ENCODE results near the gene CD81. TPM values are rescaled to one million over a fixed set of nuclear protein-coding genes. Genes with fewer than 3 reads are reported as not detected.

CD81 gene
- total RNA-seq, 2 donors from 2014 or later: 433 to 528 TPM

DNA sequence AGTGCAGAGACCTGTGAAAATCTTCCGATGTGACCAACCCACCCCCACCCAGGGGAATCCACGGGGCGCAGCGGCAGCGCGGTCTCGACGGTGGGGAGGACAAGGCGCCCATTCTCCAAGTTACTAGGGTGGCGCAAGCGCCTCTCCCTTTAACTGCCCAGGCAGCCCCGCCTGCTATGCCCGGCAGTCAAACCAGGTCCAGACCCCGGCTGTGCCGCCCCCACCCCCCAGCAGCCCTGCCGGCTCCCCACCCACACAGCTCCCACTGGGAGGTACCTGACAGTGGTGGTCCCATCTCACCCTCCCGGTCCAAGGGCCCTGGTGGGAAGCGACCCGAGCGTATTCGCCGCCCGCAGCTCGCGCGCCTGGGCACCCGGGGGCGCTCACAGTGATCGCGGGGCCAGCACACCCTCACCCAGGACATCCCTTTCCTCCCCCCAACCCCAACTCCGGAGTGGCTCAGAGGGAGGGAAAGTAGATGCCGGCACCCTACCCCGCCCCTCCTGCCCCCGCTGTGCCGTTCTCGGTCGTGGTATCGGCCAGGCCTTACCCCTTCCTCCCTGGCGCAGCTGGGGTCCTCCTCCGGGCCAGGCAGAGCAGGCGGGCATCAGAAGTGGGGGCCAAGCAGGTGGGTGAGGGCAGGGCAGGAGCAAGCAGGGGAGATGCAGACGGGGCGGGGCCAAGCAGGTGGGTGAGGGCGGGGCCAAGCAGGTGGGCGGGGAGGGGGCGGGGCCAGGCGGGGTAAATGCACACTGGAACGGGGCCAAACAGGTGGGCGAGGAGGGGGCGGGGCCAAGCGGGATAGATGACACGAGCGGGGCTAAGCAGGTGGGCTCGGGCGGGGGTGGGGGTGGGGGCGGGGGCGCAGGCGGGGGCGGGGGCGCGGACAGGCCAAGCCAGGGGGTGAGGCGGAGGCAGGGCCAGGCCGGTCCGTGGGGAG, 67.0 kb downstream of the CD81 start, which contains the start of gene TRPM5:
TSS of gene TRPM5 (minus strand) at position 634 of the 940 bp plus-strand sequence. CDS start 21,478 bp downstream, outside the sequence.
- no peaks in the 10 kb centered on the region for H3K9me3 ChIP-seq
- H3K36me3 ChIP-seq: no peaks in the 10 kb centered on the region
- peaks cover 0 to 46% of the 10 kb centered on the region in 2 donors for H3K4me1 ChIP-seq
- H3K27me3 ChIP-seq: no peaks in the 10 kb centered on the region
- H3K27ac ChIP-seq: peak within 1 kb of the TSS; percentile 25 to 62
- DNase-seq (ENCODE audit: low spot score): no peak
- H3K4me3 ChIP-seq: peak within 1 kb of the TSS; percentile 40 to 54
- TF ChIP-seq, protein P1, sequence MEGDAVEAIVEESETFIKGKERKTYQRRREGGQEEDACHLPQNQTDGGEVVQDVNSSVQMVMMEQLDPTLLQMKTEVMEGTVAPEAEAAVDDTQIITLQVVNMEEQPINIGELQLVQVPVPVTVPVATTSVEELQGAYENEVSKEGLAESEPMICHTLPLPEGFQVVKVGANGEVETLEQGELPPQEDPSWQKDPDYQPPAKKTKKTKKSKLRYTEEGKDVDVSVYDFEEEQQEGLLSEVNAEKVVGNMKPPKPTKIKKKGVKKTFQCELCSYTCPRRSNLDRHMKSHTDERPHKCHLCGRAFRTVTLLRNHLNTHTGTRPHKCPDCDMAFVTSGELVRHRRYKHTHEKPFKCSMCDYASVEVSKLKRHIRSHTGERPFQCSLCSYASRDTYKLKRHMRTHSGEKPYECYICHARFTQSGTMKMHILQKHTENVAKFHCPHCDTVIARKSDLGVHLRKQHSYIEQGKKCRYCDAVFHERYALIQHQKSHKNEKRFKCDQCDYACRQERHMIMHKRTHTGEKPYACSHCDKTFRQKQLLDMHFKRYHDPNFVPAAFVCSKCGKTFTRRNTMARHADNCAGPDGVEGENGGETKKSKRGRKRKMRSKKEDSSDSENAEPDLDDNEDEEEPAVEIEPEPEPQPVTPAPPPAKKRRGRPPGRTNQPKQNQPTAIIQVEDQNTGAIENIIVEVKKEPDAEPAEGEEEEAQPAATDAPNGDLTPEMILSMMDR (IDR thresholded peaks at IDR 0.05): no peak

DNA sequence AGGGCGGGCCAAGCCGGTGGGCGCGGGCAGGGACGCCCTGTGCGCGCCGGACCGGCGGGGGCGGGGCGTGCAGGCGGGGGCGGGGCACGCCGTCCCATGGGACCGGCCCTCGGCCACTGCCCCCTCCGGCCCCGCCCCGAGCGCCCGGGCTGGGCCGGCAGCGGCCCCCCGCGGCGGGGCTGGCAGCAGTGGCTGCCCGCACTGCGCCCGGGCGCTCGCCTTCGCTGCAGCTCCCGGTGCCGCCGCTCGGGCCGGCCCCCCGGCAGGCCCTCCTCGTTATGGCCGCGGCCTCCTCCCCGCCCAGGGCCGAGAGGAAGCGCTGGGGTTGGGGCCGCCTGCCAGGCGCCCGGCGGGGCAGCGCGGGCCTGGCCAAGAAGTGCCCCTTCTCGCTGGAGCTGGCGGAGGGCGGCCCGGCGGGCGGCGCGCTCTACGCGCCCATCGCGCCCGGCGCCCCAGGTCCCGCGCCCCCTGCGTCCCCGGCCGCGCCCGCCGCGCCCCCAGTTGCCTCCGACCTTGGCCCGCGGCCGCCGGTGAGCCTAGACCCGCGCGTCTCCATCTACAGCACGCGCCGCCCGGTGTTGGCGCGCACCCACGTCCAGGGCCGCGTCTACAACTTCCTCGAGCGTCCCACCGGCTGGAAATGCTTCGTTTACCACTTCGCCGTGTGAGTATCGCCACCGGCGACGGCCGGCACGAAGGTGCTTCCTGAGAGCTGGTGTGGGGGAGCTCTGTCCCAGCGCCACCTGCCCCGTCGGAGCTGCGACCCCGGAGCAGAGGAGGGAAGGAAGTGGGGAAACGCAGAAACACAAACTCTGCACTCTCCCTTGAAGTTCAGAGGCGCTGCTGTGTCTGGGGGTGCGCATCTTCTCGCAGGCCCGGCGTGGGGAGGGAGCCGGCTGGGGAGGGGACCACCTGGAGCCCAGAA, 68.0 kb downstream of the CD81 start, which contains the start of gene KCNQ1:
TSS of gene KCNQ1 (plus strand) at position 188 of the 925 bp plus-strand sequence. CDS start at position 279, 91 bp downstream.
- Histone ChIP-seq H3K4me1 (peaks cover 0 to 52% of the 10 kb centered on the region in 2 donors), H3K27me3 (no peaks in the 10 kb centered on the region), H3K36me3 (no peaks in the 10 kb centered on the region), H3K27ac (peak within 1 kb of the TSS; percentile 25 to 62), H3K4me3 (peak within 1 kb of the TSS; percentile 40 to 54), H3K9me3 (no peaks in the 10 kb centered on the region)
- TF ChIP-seq, protein P1 (IDR thresholded peaks at IDR 0.05): no peak
- no peak for DNase-seq (ENCODE audit: low spot score)

DNA sequence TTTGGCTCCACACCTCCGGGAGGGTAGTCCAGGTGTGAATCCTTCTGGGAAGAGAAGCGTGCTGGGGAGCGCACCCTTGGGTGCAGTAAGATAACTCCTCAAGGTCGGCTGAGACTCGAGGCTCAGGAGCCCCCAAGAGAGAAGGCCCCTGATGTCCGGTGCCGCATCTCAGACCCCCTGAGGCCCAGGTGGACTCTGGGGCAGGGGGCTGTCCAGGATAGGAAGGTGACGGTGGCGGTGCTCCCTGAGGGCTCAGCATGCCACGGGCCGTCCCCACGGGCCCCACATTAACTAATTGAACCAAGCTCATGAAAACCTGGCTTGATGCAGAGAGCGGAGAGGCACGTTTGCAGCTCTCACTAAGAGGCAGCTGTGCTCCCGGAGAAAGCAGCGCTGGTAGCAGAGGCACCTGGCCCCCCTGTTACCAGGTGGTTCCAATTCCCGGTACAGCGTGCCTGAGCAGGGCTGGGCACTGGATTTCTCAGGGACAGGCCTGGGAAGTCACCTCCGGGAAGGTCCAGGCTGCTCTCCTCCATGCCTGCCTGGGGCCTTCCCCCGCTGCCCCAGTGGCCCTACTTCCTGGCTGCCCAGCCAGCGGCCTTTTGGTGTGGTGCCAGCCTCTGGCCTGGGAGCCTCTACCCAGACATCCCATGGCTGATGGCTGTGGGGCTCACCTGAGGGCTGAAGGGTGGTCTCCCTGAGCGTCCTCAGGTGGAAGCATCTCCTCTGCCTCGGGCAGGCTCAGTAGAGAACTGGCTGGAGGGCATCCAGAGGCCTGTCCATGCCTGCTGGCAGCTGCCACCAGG, 68.8 kb downstream of the CD81 start:
- H3K9me3 ChIP-seq: no peaks in the 10 kb centered on the region
- no peaks in the 10 kb centered on the region for H3K36me3 ChIP-seq
- peak overlapping the region; percentile 25 to 62 for H3K27ac ChIP-seq
- TF ChIP-seq, protein P1 (IDR thresholded peaks at IDR 0.05): no peak
- H3K4me1 ChIP-seq: peaks cover 0 to 52% of the 10 kb centered on the region in 2 donors
- DNase-seq (ENCODE audit: low spot score): no peak
- H3K4me3 ChIP-seq: peak overlapping the region; percentile 40 to 54
- no peaks in the 10 kb centered on the region for H3K27me3 ChIP-seq

DNA sequence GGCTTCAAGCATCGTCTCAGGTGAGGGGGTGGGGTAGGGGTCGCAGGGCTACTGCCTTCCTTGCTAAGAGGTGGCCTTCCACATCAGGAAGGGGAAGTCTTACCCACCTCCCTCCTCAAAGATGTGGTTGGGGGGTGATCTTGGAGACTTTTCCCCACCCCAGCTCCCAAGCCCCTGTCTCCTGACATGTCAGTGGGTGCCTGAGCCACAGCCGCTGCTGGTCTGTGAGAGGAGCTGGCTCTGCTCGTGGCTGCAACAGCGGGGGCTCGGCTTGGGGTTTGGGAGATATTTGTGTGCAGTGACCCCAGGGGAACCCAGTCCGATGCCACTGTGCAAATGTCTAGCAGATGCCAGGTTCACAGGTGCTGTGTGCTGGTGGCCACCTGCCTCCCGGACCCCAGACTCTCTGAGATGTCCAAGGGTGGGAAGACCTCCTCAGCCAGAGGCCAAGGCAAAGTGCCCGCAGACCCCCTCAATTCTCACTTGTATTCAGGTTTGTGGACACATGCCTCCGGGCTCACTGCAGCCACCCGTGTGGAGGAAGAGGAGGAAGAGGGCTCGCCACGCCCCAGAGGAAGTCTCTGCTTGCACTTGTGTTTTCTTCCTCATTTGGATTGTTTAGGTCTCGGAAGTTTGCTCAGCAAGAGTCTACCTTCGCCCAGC, 69.6 kb downstream of the CD81 start:
- peak overlapping the region; percentile 25 to 62 for H3K27ac ChIP-seq
- TF ChIP-seq, protein P1 (IDR thresholded peaks at IDR 0.05): no peak
- H3K36me3 ChIP-seq: no peaks in the 10 kb centered on the region
- H3K27me3 ChIP-seq: no peaks in the 10 kb centered on the region
- DNase-seq (ENCODE audit: low spot score): no peak
- no peaks in the 10 kb centered on the region for H3K9me3 ChIP-seq
- peak overlapping the region in 1 of 2 donors; percentile 54 for H3K4me3 ChIP-seq
- H3K4me1 ChIP-seq: peaks cover 0 to 52% of the 10 kb centered on the region in 2 donors

Other genes with a start within 250 kb of the CD81 start
- 10 to 100 TPM; 43.2 to 61.9 TPM for gene IGF2, start 237.9 kb upstream of the CD81 start, total RNA-seq
- not detected for gene INS, start 216.1 kb upstream of the CD81 start, total RNA-seq
- not detected for gene TH, start 205.5 kb upstream of the CD81 start, total RNA-seq
- gene ASCL2, start 106.7 kb upstream of the CD81 start, total RNA-seq: under 1 TPM in 1 of 2 donors, not detected in 1; 0.51 TPM
- gene C11orf21, start 75.4 kb upstream of the CD81 start, total RNA-seq: 10 to 100 TPM in 1 of 2 donors, 1 to 10 TPM in 1; 1.4 to 11.9 TPM
- gene TSPAN32, start 75.3 kb upstream of the CD81 start, total RNA-seq: 10 to 100 TPM in 1 of 2 donors, 1 to 10 TPM in 1; 2.6 to 15.2 TPM
- gene TSSC4, start 23.4 kb downstream of the CD81 start, total RNA-seq: 10 to 100 TPM; 26.7 to 40.3 TPM
- not detected for gene TRPM5, start 67.2 kb downstream of the CD81 start, total RNA-seq
- 10 to 100 TPM; 12.7 to 25.1 TPM for gene KCNQ1, start 67.7 kb downstream of the CD81 start, total RNA-seq